ENCODE data around the gene MYO18B. TPM values are rescaled to one million over a fixed set of nuclear protein-coding genes. Genes with fewer than 3 reads are reported as not detected.

Gene MYO18B
- total RNA-seq, 6 experiments from 2014 or later: 0.04 to 0.56 (median 0.07) TPM; not detected in 1

- ATAC-seq (no peak), DNase-seq (no peak)
- TF ChIP-seq, protein P1, sequence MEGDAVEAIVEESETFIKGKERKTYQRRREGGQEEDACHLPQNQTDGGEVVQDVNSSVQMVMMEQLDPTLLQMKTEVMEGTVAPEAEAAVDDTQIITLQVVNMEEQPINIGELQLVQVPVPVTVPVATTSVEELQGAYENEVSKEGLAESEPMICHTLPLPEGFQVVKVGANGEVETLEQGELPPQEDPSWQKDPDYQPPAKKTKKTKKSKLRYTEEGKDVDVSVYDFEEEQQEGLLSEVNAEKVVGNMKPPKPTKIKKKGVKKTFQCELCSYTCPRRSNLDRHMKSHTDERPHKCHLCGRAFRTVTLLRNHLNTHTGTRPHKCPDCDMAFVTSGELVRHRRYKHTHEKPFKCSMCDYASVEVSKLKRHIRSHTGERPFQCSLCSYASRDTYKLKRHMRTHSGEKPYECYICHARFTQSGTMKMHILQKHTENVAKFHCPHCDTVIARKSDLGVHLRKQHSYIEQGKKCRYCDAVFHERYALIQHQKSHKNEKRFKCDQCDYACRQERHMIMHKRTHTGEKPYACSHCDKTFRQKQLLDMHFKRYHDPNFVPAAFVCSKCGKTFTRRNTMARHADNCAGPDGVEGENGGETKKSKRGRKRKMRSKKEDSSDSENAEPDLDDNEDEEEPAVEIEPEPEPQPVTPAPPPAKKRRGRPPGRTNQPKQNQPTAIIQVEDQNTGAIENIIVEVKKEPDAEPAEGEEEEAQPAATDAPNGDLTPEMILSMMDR (IDR thresholded peaks at IDR 0.05): no peak
- TF ChIP-seq POLR2A (IDR thresholded peaks at IDR 0.05): no peak
- WGBS (ENCODE audit: insufficient coverage, low coverage, low lambda C conversion rate, missing lambda C conversion rate): 21% methylated on average over 8 of the region's 8 CpGs
- no peak overlapping the region for H3K27ac ChIP-seq
- no peak overlapping the region for H3K4me3 ChIP-seq
- no peaks in the 10 kb centered on the region for H3K4me1 ChIP-seq
- no peaks in the 10 kb centered on the region for H3K36me3 ChIP-seq
- intact Hi-C loops (cut with DNase I): no loop called here
- no peaks in the 10 kb centered on the region for H3K9me3 ChIP-seq
- no peaks in the 10 kb centered on the region for H3K27me3 ChIP-seq
Observed at GRCh38 chr22:25966448-25966913, 224.5 kb downstream of the MYO18B start.

DNA sequence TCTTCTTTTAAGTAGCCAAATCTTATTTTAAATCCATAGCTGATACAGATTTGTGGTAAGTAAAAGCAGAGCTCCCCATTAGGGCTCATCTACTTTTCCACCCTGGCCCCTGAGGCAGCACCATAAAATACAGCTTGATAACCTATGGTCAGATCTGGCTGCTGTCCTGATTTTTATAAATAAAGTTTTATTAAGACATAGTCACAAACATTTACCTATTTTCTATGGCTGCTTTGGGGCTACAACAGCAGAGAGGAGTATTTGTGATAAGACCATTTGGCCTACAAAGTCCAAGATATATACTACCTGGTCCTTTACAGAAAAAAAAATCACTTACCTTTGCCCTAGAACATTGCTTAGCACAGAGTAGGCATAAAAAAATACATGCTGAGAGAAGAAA, 227.3 kb downstream of the MYO18B start:
- H3K27me3 ChIP-seq: no peaks in the 10 kb centered on the region
- H3K27ac ChIP-seq: no peak overlapping the region
- DNase-seq (no peak), ATAC-seq (no peak)
- no peak for TF ChIP-seq POLR2A (IDR thresholded peaks at IDR 0.05)
- TF ChIP-seq, protein P1 (IDR thresholded peaks at IDR 0.05): no peak
- H3K4me3 ChIP-seq: no peak overlapping the region
- H3K9me3 ChIP-seq: no peaks in the 10 kb centered on the region
- no peaks in the 10 kb centered on the region for H3K4me1 ChIP-seq
- intact Hi-C loops (cut with DNase I): no loop called here
- no peaks in the 10 kb centered on the region for H3K36me3 ChIP-seq

DNA sequence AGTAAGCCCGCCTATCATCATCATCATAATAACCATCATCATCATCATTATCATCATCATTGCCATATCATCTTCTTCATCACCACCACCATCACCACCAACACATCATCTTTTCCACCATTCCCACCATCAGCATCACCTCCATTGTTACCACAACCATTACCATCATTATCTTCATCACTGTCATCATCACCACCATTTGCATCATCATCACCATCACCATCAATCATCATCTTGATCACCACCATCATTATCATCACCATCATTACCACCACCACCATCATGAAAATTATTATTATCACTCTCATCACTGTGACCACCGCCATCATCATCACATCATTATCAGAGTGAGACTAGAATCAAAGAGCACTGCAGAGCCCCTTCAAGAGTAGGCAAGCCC, 227.9 kb downstream of the MYO18B start:
- no peak for DNase-seq
- Histone ChIP-seq H3K27ac (no peak overlapping the region), H3K27me3 (no peaks in the 10 kb centered on the region), H3K9me3 (no peaks in the 10 kb centered on the region), H3K4me1 (no peaks in the 10 kb centered on the region), H3K4me3 (no peak overlapping the region), H3K36me3 (no peaks in the 10 kb centered on the region)
- 40% methylated on average over 2 of the region's 2 CpGs for WGBS (ENCODE audit: insufficient coverage, low coverage, low lambda C conversion rate, missing lambda C conversion rate)
- intact Hi-C loops (cut with DNase I): no loop called here
- TF ChIP-seq POLR2A (IDR thresholded peaks at IDR 0.05): no peak
- TF ChIP-seq, protein P1 (IDR thresholded peaks at IDR 0.05): no peak
- ATAC-seq: no peak

DNA sequence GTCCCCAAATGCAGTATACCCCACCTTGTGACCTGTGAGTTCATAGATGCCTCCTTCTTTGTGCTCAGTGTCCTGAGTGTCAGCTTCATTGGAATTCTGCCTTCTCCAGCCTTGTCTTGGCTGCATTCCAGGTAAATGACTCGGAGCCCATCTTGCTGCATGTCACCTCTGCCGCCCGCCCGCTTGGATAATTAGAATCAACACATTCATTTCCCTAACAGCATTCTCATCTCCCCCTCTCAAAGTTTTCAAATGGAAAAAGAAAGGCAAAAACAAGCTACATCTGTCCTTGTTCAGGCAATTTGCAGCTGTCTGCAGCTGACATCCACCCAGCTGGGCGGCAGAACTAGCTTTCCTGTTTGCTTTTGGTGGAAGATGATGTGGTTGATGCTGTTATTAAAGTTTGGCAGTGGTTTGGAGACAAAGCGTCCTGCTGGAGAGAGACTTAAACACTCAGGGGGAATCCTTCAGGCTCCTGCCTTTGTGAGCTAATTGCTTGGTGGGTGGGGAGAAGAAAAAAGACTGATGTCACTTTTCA, 228.5 kb downstream of the MYO18B start:
- Histone ChIP-seq H3K27me3 (no peaks in the 10 kb centered on the region), H3K4me1 (no peaks in the 10 kb centered on the region), H3K36me3 (no peaks in the 10 kb centered on the region), H3K9me3 (no peaks in the 10 kb centered on the region), H3K27ac (no peak overlapping the region), H3K4me3 (no peak overlapping the region)
- no peak for DNase-seq
- no peak for ATAC-seq
- TF ChIP-seq, protein P1 (IDR thresholded peaks at IDR 0.05): no peak
- no peak for TF ChIP-seq POLR2A (IDR thresholded peaks at IDR 0.05)
- 37% methylated on average over 6 of the region's 6 CpGs for WGBS (ENCODE audit: insufficient coverage, low coverage, low lambda C conversion rate, missing lambda C conversion rate)
- intact Hi-C loops (cut with DNase I): no loop called here

Measured in right lobe of liver (tissue), 6 donors.